RWPE2 (cell line): Measurements from ENCODE around the gene PHC2.

Experiments
- ATAC-seq: fragments of 200-7000 bp; cut with Tn5 transposase; 3 replicates; pipeline ENCODE4 v1.9.1; 2021; ENCODE audit warnings: low read depth
- DNase-seq: peaks from one replicate; pipeline ENCODE4 v3.0.0-alpha.2; 2020; ENCODE audit warnings: low spot score
- H3K27ac ChIP-seq: fragments of 450-650 bp; 2 replicates; pipeline ENCODE4 v1.5.1; 2017; ENCODE audit warnings: mild to moderate bottlenecking; ENCODE audit not compliant: poor library complexity, severe bottlenecking
- H3K27me3 ChIP-seq: fragments of 250-450 bp; sonication (Bioruptor Pico); 2 replicates; pipeline ENCODE4 v1.5.1; 2021; ENCODE audit warnings: mild to moderate bottlenecking, moderate library complexity; ENCODE audit not compliant: insufficient read depth, poor library complexity, severe bottlenecking
- H3K36me3 ChIP-seq: fragments of 250-450 bp; sonication (Bioruptor Pico); 2 replicates; pipeline ENCODE4 v1.5.1; 2020; ENCODE audit warnings: low read depth, mild to moderate bottlenecking, moderate library complexity
- H3K4me1 ChIP-seq: fragments of 250-450 bp; sonication (Bioruptor Pico); 2 replicates; pipeline ENCODE4 v1.5.1; 2021; ENCODE audit warnings: mild to moderate bottlenecking, moderate library complexity; ENCODE audit not compliant: insufficient read depth, poor library complexity, severe bottlenecking
- H3K4me3 ChIP-seq: fragments of 250-450 bp; sonication (Bioruptor Pico); 2 replicates; pipeline ENCODE4 v1.5.1; 2021; ENCODE audit warnings: mild to moderate bottlenecking, moderate library complexity; ENCODE audit not compliant: severe bottlenecking
- H3K9me3 ChIP-seq: fragments of 250-450 bp; sonication (Bioruptor Pico); 2 replicates; pipeline ENCODE4 v1.5.1; 2021; ENCODE audit warnings: mild to moderate bottlenecking, moderate library complexity; ENCODE audit not compliant: severe bottlenecking
- TF ChIP-seq, protein P1 (sequence below): fragments of 450-650 bp; IDR thresholded peaks from one replicate; pipeline ENCODE4 v1.5.1; 2017; ENCODE audit warnings: mild to moderate bottlenecking, moderate library complexity; ENCODE audit not compliant: poor library complexity, severe bottlenecking

Gene PHC2

DNA sequence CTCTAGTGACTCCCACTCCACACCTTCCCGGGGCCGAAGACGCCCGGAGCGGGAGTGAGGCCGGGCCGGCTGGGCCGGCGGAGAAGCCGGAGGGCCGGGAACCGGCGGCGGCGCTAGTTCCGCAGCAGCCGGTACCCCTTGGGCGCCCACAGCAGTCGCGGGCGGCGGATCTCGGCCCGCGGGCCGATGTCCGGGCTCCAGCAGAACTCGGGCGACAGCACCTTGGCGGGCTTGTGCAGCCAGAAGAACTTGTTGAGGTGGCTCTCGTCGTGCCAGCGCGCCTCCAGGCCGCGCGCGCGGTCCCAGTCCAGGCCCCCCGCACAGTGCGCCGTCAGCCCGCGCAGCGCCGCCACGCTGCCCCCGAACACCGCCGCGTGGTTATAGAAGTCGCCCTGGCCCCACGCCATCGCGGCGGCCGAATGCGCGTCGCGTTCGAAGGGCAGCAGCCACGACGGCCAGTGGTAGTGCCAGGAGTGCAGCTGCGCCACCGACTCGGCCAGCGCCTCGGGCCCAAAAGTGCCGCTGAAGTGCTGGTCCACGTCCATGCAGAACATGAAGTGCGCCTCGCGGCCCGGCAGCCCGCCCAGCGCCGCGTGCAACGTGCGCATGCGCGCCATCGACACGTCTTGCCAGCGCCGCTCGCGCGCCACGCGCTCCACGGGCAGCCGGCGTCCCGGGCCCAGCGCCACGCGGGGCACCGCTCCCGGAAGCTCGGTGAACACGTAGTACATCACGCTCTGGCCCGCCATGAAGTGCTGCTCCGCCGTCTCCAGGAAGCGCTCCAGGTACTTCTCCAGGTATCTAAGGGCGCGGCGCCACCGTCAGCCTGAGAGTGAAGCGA, 124.0 kb downstream of the PHC2 start:
- Histone ChIP-seq H3K27me3 (no peaks in the 10 kb centered on the region), H3K27ac (no peak overlapping the region), H3K4me1 (no peaks in the 10 kb centered on the region), H3K36me3 (no peaks in the 10 kb centered on the region), H3K4me3 (no peak overlapping the region), H3K9me3 (no peaks in the 10 kb centered on the region)
- ATAC-seq (no peak), DNase-seq (no peak)
- TF ChIP-seq, protein P1, sequence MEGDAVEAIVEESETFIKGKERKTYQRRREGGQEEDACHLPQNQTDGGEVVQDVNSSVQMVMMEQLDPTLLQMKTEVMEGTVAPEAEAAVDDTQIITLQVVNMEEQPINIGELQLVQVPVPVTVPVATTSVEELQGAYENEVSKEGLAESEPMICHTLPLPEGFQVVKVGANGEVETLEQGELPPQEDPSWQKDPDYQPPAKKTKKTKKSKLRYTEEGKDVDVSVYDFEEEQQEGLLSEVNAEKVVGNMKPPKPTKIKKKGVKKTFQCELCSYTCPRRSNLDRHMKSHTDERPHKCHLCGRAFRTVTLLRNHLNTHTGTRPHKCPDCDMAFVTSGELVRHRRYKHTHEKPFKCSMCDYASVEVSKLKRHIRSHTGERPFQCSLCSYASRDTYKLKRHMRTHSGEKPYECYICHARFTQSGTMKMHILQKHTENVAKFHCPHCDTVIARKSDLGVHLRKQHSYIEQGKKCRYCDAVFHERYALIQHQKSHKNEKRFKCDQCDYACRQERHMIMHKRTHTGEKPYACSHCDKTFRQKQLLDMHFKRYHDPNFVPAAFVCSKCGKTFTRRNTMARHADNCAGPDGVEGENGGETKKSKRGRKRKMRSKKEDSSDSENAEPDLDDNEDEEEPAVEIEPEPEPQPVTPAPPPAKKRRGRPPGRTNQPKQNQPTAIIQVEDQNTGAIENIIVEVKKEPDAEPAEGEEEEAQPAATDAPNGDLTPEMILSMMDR: no peak

DNA sequence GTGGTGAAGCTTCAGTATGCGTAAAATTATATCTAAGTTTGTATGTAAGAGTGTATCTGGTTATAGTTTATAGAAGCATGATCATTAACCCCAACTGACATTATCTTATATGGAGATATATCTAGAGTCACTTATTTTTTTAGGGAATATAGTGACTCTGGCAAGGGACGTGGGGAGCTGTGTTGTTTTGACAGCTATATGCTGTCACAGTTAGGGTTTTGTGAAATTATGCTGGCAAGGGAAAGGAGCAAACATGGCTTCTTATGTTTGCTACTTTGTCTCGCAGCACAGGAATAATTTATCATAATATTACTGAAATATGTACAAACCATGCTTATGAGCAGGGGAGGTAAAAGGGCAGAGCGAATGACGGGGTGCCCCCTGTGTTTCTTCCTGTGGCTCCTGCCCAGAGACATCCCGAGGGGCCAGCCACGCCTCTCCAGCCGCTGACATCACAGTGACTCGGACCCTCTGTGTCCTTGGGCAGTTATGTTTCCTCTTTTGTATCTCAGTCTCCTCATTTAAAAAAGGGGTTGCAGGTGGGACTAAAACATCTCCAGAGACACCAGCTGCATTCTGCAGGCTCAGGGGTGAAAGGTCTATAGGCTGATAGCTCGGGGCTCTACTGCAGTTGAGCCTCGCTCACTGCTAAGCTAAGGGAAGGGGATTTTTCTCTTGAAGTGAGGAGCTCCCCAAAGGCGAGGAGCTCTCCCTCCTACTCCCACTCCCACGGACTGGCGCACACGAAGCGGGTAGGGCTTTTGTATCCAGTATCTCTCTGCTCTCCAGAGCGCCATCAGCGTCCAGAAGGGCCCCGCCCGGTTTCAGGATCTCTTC, 124.9 kb downstream of the PHC2 start:
- H3K27me3 ChIP-seq: no peaks in the 10 kb centered on the region
- H3K9me3 ChIP-seq: no peaks in the 10 kb centered on the region
- H3K4me3 ChIP-seq: no peak overlapping the region
- DNase-seq (no peak), ATAC-seq (no peak)
- H3K36me3 ChIP-seq: no peaks in the 10 kb centered on the region
- TF ChIP-seq, protein P1: no peak
- H3K4me1 ChIP-seq: no peaks in the 10 kb centered on the region
- no peak overlapping the region for H3K27ac ChIP-seq

DNA sequence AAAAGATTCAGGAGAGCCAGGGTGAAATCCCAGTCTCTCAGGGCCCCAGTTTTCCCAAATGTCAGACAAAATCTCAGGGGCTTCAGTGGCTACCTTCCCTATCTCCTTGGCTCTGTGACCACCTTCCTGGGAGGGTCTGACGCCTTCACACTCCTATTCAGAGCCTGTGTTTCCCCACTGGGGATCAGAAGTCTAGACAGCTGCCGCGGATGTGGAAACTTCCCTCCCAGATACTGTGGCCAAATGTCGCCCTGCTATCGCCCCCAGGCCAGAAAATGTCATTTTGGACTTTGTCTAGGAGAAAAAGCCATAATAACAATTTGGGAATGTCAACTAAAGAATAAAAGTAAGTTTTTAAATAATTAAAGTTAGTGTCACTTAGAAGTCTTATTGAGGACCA, 125.9 kb downstream of the PHC2 start:
- H3K4me1 ChIP-seq: no peaks in the 10 kb centered on the region
- H3K4me3 ChIP-seq: no peak overlapping the region
- H3K27me3 ChIP-seq: no peaks in the 10 kb centered on the region
- DNase-seq (no peak), ATAC-seq (no peak)
- no peak overlapping the region for H3K27ac ChIP-seq
- H3K9me3 ChIP-seq: no peaks in the 10 kb centered on the region
- no peaks in the 10 kb centered on the region for H3K36me3 ChIP-seq
- TF ChIP-seq, protein P1: no peak

DNA sequence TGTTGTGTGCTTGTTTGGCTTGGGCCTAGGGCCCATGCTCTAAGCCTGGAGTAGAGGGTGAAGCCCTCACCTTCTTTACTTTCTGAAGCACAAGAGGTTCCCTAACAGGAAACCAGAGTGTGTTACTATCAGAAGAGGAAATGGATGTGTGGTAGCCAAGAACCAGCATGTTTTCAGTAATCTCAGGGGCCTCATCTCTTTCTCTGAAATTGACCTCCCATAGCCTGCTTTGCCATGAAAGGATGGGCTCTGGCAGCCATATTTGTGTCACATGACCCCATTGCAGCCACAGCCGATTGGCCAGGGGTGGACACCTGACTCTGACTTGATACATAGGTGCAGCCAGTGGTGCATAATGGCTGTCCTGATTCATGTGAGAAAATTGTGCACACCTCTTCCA, 128.6 kb downstream of the PHC2 start:
- no peaks in the 10 kb centered on the region for H3K9me3 ChIP-seq
- peaks cover 7% of the 10 kb centered on the region for H3K36me3 ChIP-seq
- ATAC-seq (no peak), DNase-seq (peak; percentile 23)
- H3K27me3 ChIP-seq: no peaks in the 10 kb centered on the region
- no peak overlapping the region for H3K4me3 ChIP-seq
- TF ChIP-seq, protein P1: no peak
- no peak overlapping the region for H3K27ac ChIP-seq
- no peaks in the 10 kb centered on the region for H3K4me1 ChIP-seq
